Calu3 (cell line): ENCODE measurements around the gene GTPBP4. TPM values are rescaled to one million over a fixed set of nuclear protein-coding genes. Genes with fewer than 3 reads are reported as not detected.

Source experiments
- BruUV-seq: library from RNA; stranded (reverse); fragments of 400-500 nt; replicated peaks from 2 replicates; lab custom pipeline; 2021; lab: Mats Ljungman, UMichigan
- CTCF ChIA-PET: fragments of 300-600 bp; sonication (Branson Sonifier 250); formaldehyde crosslinking; loops from one replicate; lab custom pipeline; 2022; ENCODE audit warnings: antibody characterized with exemption; lab: Charles Lee
- DNase-seq: peaks from one replicate; pipeline ENCODE4 v3.0.0; 2022
- H3K27ac Mint-ChIP-seq: one replicate; pipeline ENCODE4 v1.8.0; 2022; ENCODE audit warnings: mixed read lengths; ENCODE audit not compliant: unreplicated experiment
- H3K27me3 Mint-ChIP-seq: one replicate; pipeline ENCODE4 v1.8.0; 2022; ENCODE audit warnings: mixed read lengths; ENCODE audit not compliant: unreplicated experiment
- H3K36me3 Mint-ChIP-seq: one replicate; pipeline ENCODE4 v1.8.0; 2022; ENCODE audit warnings: mild to moderate bottlenecking, moderate library complexity, mixed read lengths; ENCODE audit not compliant: insufficient read depth, unreplicated experiment
- H3K4me1 Mint-ChIP-seq: one replicate; pipeline ENCODE4 v1.8.0; 2022; ENCODE audit warnings: mild to moderate bottlenecking, low read depth, mixed read lengths; ENCODE audit not compliant: unreplicated experiment
- H3K4me3 Mint-ChIP-seq: one replicate; pipeline ENCODE4 v1.8.0; 2022; ENCODE audit warnings: mild to moderate bottlenecking, low read depth, moderate library complexity, mixed read lengths; ENCODE audit not compliant: unreplicated experiment
- H3K9me3 Mint-ChIP-seq: one replicate; pipeline ENCODE4 v1.8.0; 2022; ENCODE audit warnings: low read depth, mixed read lengths; ENCODE audit not compliant: unreplicated experiment
- intact Hi-C: fragments of 100-400 bp; cut with micrococcal nuclease; formaldehyde crosslinking; loops from one replicate; pipeline ENCODE4 v1.10.0; 2022; ENCODE audit not compliant: unreplicated experiment
- total RNA-seq: library from RNA; stranded (reverse); gene quantifications from 2 replicates; pipeline ENCODE4 v1.2.3, GENCODE V29; 2022
- TF ChIP-seq, protein P1 (sequence below): fragments of 200-600 bp; IDR thresholded peaks from one replicate; pipeline ENCODE4 v1.8.0; 2022; ENCODE audit warnings: antibody characterized with exemption; ENCODE audit not compliant: unreplicated experiment

The GTPBP4 gene
- total RNA-seq, 1 experiment from 2014 or later: 123 TPM

DNA sequence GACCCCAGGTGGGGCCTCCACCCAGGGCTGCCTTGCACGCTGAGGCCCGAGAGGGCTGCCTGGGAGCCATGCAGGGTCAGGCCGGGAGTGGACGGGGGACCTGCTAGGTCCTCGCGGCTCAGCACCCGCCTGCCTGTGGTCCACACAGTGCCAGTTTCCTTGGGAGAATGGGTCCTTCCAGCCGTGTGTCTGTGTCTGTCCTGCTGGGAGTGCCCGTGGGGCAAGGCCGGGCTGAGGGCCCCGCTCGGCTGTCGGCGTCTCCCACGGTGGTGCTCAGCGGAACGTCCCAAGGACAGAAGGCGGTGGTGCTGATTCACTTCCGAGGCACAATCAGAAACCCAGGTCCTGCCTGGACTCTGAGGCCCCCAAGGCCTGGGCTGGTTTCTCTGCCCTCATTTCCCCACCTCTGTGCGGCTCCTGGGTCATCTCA, 23.2 kb upstream of the GTPBP4 start:
- CTCF ChIA-PET: no interaction called here
- no peaks in the 10 kb centered on the region for H3K27me3 Mint-ChIP-seq
- H3K4me3 Mint-ChIP-seq: no peak overlapping the region
- H3K36me3 Mint-ChIP-seq: no peaks in the 10 kb centered on the region
- H3K9me3 Mint-ChIP-seq: peaks cover 2% of the 10 kb centered on the region
- TF ChIP-seq, protein P1, sequence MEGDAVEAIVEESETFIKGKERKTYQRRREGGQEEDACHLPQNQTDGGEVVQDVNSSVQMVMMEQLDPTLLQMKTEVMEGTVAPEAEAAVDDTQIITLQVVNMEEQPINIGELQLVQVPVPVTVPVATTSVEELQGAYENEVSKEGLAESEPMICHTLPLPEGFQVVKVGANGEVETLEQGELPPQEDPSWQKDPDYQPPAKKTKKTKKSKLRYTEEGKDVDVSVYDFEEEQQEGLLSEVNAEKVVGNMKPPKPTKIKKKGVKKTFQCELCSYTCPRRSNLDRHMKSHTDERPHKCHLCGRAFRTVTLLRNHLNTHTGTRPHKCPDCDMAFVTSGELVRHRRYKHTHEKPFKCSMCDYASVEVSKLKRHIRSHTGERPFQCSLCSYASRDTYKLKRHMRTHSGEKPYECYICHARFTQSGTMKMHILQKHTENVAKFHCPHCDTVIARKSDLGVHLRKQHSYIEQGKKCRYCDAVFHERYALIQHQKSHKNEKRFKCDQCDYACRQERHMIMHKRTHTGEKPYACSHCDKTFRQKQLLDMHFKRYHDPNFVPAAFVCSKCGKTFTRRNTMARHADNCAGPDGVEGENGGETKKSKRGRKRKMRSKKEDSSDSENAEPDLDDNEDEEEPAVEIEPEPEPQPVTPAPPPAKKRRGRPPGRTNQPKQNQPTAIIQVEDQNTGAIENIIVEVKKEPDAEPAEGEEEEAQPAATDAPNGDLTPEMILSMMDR: no peak
- H3K4me1 Mint-ChIP-seq: peaks cover 9% of the 10 kb centered on the region
- intact Hi-C loops: no loop called here
- no peak overlapping the region for H3K27ac Mint-ChIP-seq
- no peak for DNase-seq
- no TSS peak for BruUV-seq

DNA sequence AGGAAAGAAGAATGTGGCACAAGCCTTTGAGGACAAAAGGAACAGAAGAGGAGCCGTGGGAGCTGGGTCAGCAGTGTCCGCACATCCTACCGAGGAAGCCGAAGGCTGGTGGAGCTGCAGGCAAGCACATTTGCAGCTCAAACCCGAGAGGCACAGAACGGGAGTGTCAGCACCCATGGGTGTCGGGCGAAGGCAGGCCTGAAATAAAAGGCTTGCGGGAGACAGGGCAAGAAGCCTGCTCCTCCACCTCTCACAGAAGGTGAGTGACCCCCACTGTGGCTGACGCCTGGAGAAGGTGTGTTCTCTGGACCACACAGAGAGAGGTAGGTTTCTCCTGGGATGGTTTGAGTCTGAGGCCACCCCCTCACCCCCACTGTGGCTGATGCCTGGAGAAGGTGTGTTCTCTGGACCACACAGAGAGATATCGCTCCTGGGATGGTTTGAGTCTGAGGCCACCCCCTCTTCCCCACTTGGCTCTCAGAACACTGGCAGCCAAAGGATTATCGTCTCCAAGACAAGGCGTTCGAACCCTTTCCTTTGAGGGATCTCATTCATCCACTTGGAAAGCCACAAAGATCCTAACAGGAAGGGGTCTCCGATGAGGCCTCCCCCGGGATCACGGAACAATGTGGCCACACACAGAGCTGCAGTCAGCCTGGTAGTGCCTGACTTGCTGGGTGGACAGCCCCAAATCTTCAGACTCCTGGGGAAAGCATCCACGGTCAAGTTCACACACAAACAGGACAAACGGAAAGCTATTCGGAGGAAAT, 21.6 kb upstream of the GTPBP4 start:
- Mint-ChIP-seq H3K4me1 (peaks cover 25% of the 10 kb centered on the region), H3K9me3 (no peaks in the 10 kb centered on the region), H3K27me3 (no peaks in the 10 kb centered on the region), H3K4me3 (no peak overlapping the region), H3K36me3 (peaks cover 10% of the 10 kb centered on the region), H3K27ac (peak overlapping the region; percentile 39)
- TF ChIP-seq, protein P1: no peak
- no TSS peak for BruUV-seq
- intact Hi-C loops: no loop called here
- DNase-seq: no peak
- CTCF ChIA-PET: no interaction called here

DNA sequence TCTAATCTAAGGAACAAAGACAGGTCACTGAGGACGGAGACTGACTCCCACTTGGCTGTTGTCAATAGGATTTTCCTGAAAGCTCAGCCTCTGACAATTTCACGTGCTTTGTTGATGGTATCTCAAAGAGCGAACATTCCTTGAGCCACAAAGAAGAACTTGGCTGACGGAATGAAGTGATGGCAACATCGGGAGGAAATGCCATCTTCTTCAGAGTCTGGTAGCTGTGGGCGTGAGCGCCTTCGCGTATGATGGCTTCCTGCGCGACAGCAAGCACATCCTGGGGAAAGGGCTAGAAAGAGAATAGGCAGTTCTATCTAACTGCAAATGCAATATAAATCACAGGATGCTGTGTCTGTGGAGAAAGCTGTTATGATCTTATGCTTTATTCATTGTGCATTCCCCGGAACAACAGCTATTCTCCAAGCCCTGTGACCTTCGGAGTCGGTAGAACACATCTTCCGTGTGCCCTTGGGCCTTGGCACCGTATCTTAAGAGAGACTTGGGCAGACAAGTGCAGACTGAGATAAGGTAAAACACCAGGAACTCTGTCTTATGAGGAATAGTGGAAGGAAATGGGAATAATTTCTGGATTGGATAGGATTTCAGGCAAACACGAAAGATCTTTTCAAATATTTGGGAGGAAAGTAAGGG, 19.6 kb upstream of the GTPBP4 start:
- TF ChIP-seq, protein P1: no peak
- Mint-ChIP-seq H3K36me3 (peaks cover 14% of the 10 kb centered on the region), H3K27ac (no peak overlapping the region), H3K9me3 (no peaks in the 10 kb centered on the region), H3K27me3 (no peaks in the 10 kb centered on the region), H3K4me3 (no peak overlapping the region), H3K4me1 (peaks cover 37% of the 10 kb centered on the region)
- no peak for DNase-seq
- intact Hi-C loops: no loop called here
- no TSS peak for BruUV-seq
- CTCF ChIA-PET: no interaction called here

DNA sequence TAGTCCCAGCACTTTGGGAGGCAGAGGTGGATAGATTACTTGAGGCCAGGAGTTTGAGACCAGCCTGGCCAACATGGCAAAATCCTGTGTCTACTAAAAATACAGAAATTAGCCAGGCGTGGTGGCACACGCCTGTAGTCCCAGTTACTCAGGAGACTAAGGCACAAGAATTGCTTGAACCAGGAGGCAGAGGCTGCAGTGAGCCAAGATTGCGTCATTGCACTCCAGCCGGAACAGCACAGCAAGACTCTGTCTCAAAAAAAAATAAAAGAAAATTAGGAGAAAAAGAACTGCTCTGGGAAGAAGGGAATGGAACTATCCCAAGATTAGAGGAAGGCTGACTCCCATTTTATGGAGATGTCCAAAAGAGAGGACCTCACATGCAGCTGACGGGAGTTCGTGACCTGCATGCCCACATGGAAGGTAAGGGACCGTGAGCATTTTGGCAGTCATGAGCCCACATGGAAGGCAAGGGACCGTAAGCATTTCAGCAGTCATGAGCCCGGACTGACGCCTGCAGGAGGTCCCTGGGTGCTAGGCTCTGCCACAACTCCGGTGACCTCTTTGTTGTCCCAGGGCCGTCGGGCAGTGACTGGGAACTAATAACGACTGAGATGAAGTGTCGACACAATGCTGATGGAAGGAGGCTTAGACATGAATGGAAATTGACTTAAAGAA, 18.6 kb upstream of the GTPBP4 start:
- Mint-ChIP-seq H3K9me3 (no peaks in the 10 kb centered on the region), H3K27ac (peak overlapping the region; percentile 70), H3K27me3 (no peaks in the 10 kb centered on the region), H3K4me3 (no peak overlapping the region), H3K4me1 (peaks cover 47% of the 10 kb centered on the region), H3K36me3 (peaks cover 22% of the 10 kb centered on the region)
- CTCF ChIA-PET: no interaction called here
- intact Hi-C loops: no loop called here
- no peak for DNase-seq
- TF ChIP-seq, protein P1: no peak
- no TSS peak for BruUV-seq
